MCF 10A (cell line): ENCODE results near the gene NFU1. TPM values are rescaled to one million over a fixed set of nuclear protein-coding genes. Genes with fewer than 3 reads are reported as not detected.

ENCODE experiments used
- BruUV-seq: library from RNA; stranded (reverse); fragments of 400-500 nt; replicated peaks from 2 replicates; lab custom pipeline; 2021; lab: Mats Ljungman, UMichigan
- CTCF ChIA-PET: fragments of 300-600 bp; sonication (Branson Sonifier 250); formaldehyde crosslinking; extraction: SDS; loops from one replicate; lab custom pipeline; 2021; ENCODE audit warnings: antibody characterized with exemption, inconsistent platforms; lab: Yijun Ruan, JAX
- POLR2A ChIA-PET: fragments of 300-600, 350-650 bp; sonication (Branson Sonifier 250); formaldehyde crosslinking; extraction: SDS; loops from one replicate; lab custom pipeline; 2020; ENCODE audit warnings: antibody characterized with exemption, inconsistent platforms; lab: Yijun Ruan, JAX
- DNase-seq: peaks from one replicate; pipeline ENCODE4 v3.0.0-alpha.2; 2018; ENCODE audit not compliant: unreplicated experiment
- H3K27ac Mint-ChIP-seq: one replicate; pipeline ENCODE4 v1.8.0; 2022; ENCODE audit warnings: mild to moderate bottlenecking, low read depth, mixed read lengths; ENCODE audit not compliant: unreplicated experiment
- H3K27me3 Mint-ChIP-seq: one replicate; pipeline ENCODE4 v1.8.0; 2022; ENCODE audit warnings: mixed read lengths; ENCODE audit not compliant: insufficient read depth, unreplicated experiment
- H3K36me3 Mint-ChIP-seq: one replicate; pipeline ENCODE4 v1.8.0; 2022; ENCODE audit warnings: mild to moderate bottlenecking, moderate library complexity, mixed read lengths; ENCODE audit not compliant: insufficient read depth, unreplicated experiment
- H3K4me1 Mint-ChIP-seq: one replicate; pipeline ENCODE4 v1.8.0; 2022; ENCODE audit warnings: mixed read lengths; ENCODE audit not compliant: insufficient read depth, unreplicated experiment
- H3K4me3 Mint-ChIP-seq: one replicate; pipeline ENCODE4 v1.8.0; 2022; ENCODE audit warnings: mild to moderate bottlenecking, moderate library complexity, mixed read lengths; ENCODE audit not compliant: unreplicated experiment
- H3K9me3 Mint-ChIP-seq: one replicate; pipeline ENCODE4 v1.8.0; 2022; ENCODE audit warnings: mixed read lengths; ENCODE audit not compliant: unreplicated experiment
- intact Hi-C: fragments of 100-400 bp; cut with micrococcal nuclease; formaldehyde crosslinking; loops from 2 replicates; pipeline ENCODE4 v1.14.1; 2022
- total RNA-seq: library from RNA; stranded (reverse); gene quantifications from 2 replicates; pipeline ENCODE4 v1.2.3, GENCODE V29; 2022
- TF ChIP-seq, protein P1 (sequence below): fragments of 200-600 bp; IDR thresholded peaks from one replicate; pipeline ENCODE4 v1.8.0; 2022; ENCODE audit warnings: antibody characterized with exemption, mild to moderate bottlenecking; ENCODE audit not compliant: unreplicated experiment

NFU1 gene
- total RNA-seq, 1 experiment from 2014 or later = 32.3 TPM

DNA sequence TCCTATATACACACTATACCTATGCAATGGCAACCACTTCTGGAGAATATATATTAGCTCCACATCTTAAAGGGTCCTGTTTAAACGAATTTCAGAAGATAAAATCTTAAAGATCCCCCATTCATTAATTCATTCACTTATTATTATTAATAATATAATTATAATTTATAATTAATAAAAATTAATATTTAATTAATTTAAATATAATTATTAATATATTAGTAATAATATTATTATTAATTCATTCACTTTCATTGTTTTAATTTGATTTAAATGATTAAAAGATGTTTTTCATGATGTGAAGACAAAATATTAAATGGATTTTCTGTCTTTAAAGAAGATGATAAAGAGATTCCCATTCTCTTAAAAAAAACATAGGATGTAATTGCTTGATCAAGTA is 21.1 kb downstream of the NFU1 start:
- no peaks in the 10 kb centered on the region for H3K27me3 Mint-ChIP-seq
- POLR2A ChIA-PET = interaction anchor here (1.1 kb wide), 1 partner anchor 20 kb away, joined by 3 read pairs; no protein-coding TSS in a partner anchor
- H3K4me3 Mint-ChIP-seq = no peak overlapping the region
- DNase-seq = no peak
- TF ChIP-seq, protein P1, sequence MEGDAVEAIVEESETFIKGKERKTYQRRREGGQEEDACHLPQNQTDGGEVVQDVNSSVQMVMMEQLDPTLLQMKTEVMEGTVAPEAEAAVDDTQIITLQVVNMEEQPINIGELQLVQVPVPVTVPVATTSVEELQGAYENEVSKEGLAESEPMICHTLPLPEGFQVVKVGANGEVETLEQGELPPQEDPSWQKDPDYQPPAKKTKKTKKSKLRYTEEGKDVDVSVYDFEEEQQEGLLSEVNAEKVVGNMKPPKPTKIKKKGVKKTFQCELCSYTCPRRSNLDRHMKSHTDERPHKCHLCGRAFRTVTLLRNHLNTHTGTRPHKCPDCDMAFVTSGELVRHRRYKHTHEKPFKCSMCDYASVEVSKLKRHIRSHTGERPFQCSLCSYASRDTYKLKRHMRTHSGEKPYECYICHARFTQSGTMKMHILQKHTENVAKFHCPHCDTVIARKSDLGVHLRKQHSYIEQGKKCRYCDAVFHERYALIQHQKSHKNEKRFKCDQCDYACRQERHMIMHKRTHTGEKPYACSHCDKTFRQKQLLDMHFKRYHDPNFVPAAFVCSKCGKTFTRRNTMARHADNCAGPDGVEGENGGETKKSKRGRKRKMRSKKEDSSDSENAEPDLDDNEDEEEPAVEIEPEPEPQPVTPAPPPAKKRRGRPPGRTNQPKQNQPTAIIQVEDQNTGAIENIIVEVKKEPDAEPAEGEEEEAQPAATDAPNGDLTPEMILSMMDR = no peak
- CTCF ChIA-PET = no interaction called here
- no peaks in the 10 kb centered on the region for H3K4me1 Mint-ChIP-seq
- H3K9me3 Mint-ChIP-seq = no peaks in the 10 kb centered on the region
- intact Hi-C loops = no loop called here
- BruUV-seq = no TSS peak
- peaks cover 82% of the 10 kb centered on the region for H3K36me3 Mint-ChIP-seq
- H3K27ac Mint-ChIP-seq = no peak overlapping the region

DNA sequence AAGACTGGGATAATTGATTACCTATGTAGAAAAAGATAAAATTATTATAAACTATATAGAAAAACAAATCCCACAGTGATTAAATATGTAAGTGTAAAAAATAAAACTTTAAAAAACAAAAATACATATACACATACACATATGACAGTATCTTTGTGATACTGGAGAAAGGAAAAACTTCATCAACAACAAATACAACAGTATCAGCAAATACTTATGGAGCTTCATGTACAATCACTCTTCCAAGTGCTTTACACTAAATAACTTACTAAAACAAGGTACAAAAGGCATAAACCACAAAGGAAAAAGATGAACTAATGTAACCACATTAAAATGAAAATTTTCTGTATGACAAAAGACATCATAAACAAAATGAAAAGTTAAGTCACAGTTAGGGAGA is 26.1 kb downstream of the NFU1 start:
- Mint-ChIP-seq H3K4me1 (peaks cover 8% of the 10 kb centered on the region), H3K36me3 (peaks cover 64% of the 10 kb centered on the region), H3K27me3 (no peaks in the 10 kb centered on the region), H3K4me3 (no peak overlapping the region), H3K9me3 (no peaks in the 10 kb centered on the region), H3K27ac (no peak overlapping the region)
- POLR2A ChIA-PET = no interaction called here
- BruUV-seq = no TSS peak
- no peak for DNase-seq
- CTCF ChIA-PET = interaction anchor here (0.6 kb wide), 1 partner anchor 1097 kb away, joined by 3 read pairs; no protein-coding TSS in a partner anchor
- intact Hi-C loops = no loop called here
- TF ChIP-seq, protein P1 = no peak

DNA sequence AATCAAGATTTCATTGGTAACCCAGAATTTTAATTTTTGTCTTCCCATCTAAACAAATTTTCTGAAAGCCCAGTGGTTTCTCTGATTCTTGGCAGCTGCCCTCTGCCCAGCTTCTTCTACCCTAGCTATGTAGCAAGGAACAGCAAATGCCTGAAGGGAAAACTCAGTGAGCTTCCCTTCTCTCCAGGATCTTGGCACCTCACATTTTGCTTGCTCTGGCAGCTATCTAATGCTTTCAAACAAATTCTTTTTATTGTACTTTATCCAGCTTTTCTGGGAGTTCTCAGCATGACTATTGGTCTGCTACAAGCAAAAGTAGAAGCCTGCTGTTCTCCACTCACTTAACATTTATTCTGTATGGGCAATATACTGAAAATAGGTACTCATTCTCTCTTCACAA is 31.9 kb downstream of the NFU1 start:
- BruUV-seq = no TSS peak
- POLR2A ChIA-PET = no interaction called here
- Mint-ChIP-seq H3K9me3 (no peaks in the 10 kb centered on the region), H3K36me3 (peaks cover 63% of the 10 kb centered on the region), H3K27ac (no peak overlapping the region), H3K4me3 (no peak overlapping the region), H3K4me1 (peaks cover 8% of the 10 kb centered on the region), H3K27me3 (no peaks in the 10 kb centered on the region)
- no peak for DNase-seq
- intact Hi-C loops = no loop called here
- CTCF ChIA-PET = interaction anchor here (0.7 kb wide), 1 partner anchor 405 kb away, joined by 3 read pairs; no protein-coding TSS in a partner anchor
- TF ChIP-seq, protein P1 = no peak

DNA sequence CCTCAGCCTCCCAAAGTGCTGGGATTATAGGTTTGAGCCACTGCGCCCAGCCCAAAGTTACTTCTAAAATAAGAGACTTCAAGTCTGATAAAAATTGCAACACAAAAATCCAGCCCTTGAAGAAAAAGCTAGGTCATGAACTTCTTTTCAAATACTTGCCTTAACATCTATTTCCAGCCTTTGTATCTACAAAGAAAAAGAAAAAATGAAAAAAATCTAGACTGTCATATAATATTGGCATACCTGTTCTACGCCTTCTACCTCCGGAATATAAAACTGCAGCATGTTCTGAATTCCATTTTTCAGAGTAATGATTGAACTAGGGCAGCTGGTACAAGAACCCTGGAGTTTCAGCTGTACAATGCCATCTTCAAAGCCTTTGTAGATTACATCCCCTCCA is 37.1 kb downstream of the NFU1 start:
- H3K36me3 Mint-ChIP-seq = peaks cover 70% of the 10 kb centered on the region

More for the DNA sequence above, 37.1 kb downstream of the NFU1 start:
- BruUV-seq = no TSS peak
- DNase-seq = no peak
- TF ChIP-seq, protein P1 = no peak
- no peak overlapping the region for H3K27ac Mint-ChIP-seq
- ChIA-PET POLR2A (no interaction called here), CTCF (interaction anchor here (0.6 kb wide), 1 partner anchor 239 kb away, joined by 3 read pairs; no protein-coding TSS in a partner anchor)
- no peaks in the 10 kb centered on the region for H3K9me3 Mint-ChIP-seq
- H3K4me3 Mint-ChIP-seq = no peak overlapping the region
- H3K4me1 Mint-ChIP-seq = no peaks in the 10 kb centered on the region
- intact Hi-C loops = no loop called here
- H3K27me3 Mint-ChIP-seq = no peaks in the 10 kb centered on the region
